K562 (cell line): ENCODE results near the gene AFF1. TPM values are rescaled to one million over a fixed set of nuclear protein-coding genes. Genes with fewer than 3 reads are reported as not detected.

Source experiments
- ATF4 ChIP-seq: fragments of 450-650 bp; formaldehyde crosslinking; IDR thresholded peaks from 2 replicates; pipeline ENCODE4 v1.4.0; 2022; ENCODE audit warnings: mild to moderate bottlenecking, moderate library complexity
- CTCF ChIP-seq, 3 experiments: IDR thresholded peaks in 2 of 3; conservative IDR thresholded peaks in 1 of 3; 2 replicates each; pipeline ENCODE4 v1.5.1; 2011 to 2012; ENCODE audit warnings: low read length in 3 of 3, mild to moderate bottlenecking in 3 of 3, control low read depth in 2 of 3, improper control_type of control experiment in 1 of 3, inconsistent platforms in 1 of 3, low read depth in 1 of 3, mixed read lengths in 1 of 3, moderate library complexity in 1 of 3; ENCODE audit not compliant: insufficient read depth in 2 of 3
- FOXM1 ChIP-seq, 2 experiments: fragments of 450-650 bp in 1 of 2; sonication (generic) in 1 of 2; formaldehyde crosslinking in 1 of 2; IDR thresholded peaks; 2 replicates each; pipeline versions ENCODE4 v1.6.1 to v1.9.0; 2017 to 2022; ENCODE audit warnings: low read depth in 2 of 2, mild to moderate bottlenecking in 2 of 2, missing genetic modification reagents in 1 of 2, moderate library complexity in 1 of 2
- REST ChIP-seq, 2 experiments: fragments of 450-650 bp; formaldehyde crosslinking in 1 of 2; IDR thresholded peaks; 2 replicates each; pipeline versions ENCODE4 v1.4.0 to v1.6.1; 2014 to 2020; ENCODE audit warnings: mild to moderate bottlenecking in 2 of 2, borderline replicate concordance in 1 of 2, low read depth in 1 of 2
- SMAD4 ChIP-seq: fragments of 250-450 bp; sonication (Bioruptor Pico); conservative IDR thresholded peaks from 2 replicates; pipeline ENCODE4 v1.8.0; 2021; ENCODE audit warnings: inconsistent platforms, mild to moderate bottlenecking, moderate library complexity
- USF2 ChIP-seq: sonication (generic); formaldehyde crosslinking; IDR thresholded peaks from 2 replicates; pipeline ENCODE4 v1.5.0; 2020; ENCODE audit warnings: missing genetic modification reagents
- YY1 ChIP-seq, 3 experiments: IDR thresholded peaks; 2 replicates each; pipeline ENCODE4 v1.6.1; 2011; ENCODE audit warnings: low read length in 2 of 3, mild to moderate bottlenecking in 2 of 3, moderate library complexity in 2 of 3, borderline replicate concordance in 1 of 3, control low read depth in 1 of 3, low read depth in 1 of 3; ENCODE audit not compliant: insufficient read depth in 3 of 3, insufficient replicate concordance in 2 of 3, control insufficient read depth in 1 of 3, insufficient read length in 1 of 3; ENCODE audit errors: extremely low read depth in 1 of 3
- polyA plus RNA-seq, 8 experiments: library from polyadenylated mRNA; depleted of rRNA in 4 of 8; stranded (reverse) in 5 of 8; unstranded in 3 of 8; fragments of >200 nt; fragmentation: Nextera tagmentation in 2 of 8; fragmentation: Illumina TruSeq in 1 of 8; extraction: Ambion mirVana in 2 of 8; extraction: Trizol in 1 of 8; gene quantifications; 2 replicates each; pipeline versions ENCODE4 v1.2.1 to v1.2.3, GENCODE V29; 2011 to 2014; ENCODE audit warnings: inconsistent platforms in 1 of 8, missing spikeins in 1 of 8
- total RNA-seq, 7 experiments: library from RNA; depleted of rRNA in 6 of 7; stranded (reverse); fragments of >200 nt in 6 of 7; fragmentation: Illumina TruSeq in 2 of 7; extraction: Trizol in 2 of 7; gene quantifications; 2 replicates each; pipeline versions ENCODE4 v1.2.1 to v1.2.3, GENCODE V29; 2011 to 2021; ENCODE audit warnings: low replicate concordance in 1 of 7

AFF1 gene
- total and polyA plus RNA-seq, 9 of the 15 experiments (the other 6 are each of a cell fraction or from before 2014, with no cell fraction given) = 4.1 to 47.5 (median 17.2) TPM

GRCh38 chr4:87093443-87094123 lies 158.8 kb downstream of the AFF1 start (continued):
- TF ChIP-seq REST (IDR thresholded peaks at IDR 0.05; ENCODE audit: borderline replicate concordance) = peak; percentile 70
- TF ChIP-seq REST (CRISPR knock-in tag; IDR thresholded peaks at IDR 0.05; ENCODE audit: low read depth) = no peak
- 0 out of 2 replicates have a peak, but pooled peaks have one; percentile 3 for TF ChIP-seq ATF4 (CRISPR knock-in tag)
- TF ChIP-seq SMAD4 = 0 out of 2 replicates have a peak, but pooled peaks have one; percentile 18
- peak; percentile 55 to 79 (median 71) for TF ChIP-seq CTCF (IDR thresholded peaks at IDR 0.05 in 2 of 3, conservative IDR thresholded peaks at IDR 0.05 in 1 of 3; ENCODE audit: insufficient read depth in 2 of 3, low read depth in 1 of 3, low read length in 3 of 3)
- TF ChIP-seq USF2 (CRISPR knock-in tag) = no peak
- TF ChIP-seq FOXM1 (IDR thresholded peaks at IDR 0.05; ENCODE audit: low read depth) = no peak
- no peak for TF ChIP-seq FOXM1 (CRISPR knock-in tag; IDR thresholded peaks at IDR 0.05; ENCODE audit: low read depth)
- peak in 1 of 3 experiments; percentile 61 for TF ChIP-seq YY1 (IDR thresholded peaks at IDR 0.05; ENCODE audit: borderline replicate concordance in 1 of 3, control insufficient read depth in 1 of 3, extremely low read depth in 1 of 3, insufficient read depth in 3 of 3, insufficient read length in 1 of 3, insufficient replicate concordance in 2 of 3, low read depth in 1 of 3, low read length in 2 of 3)
